Thoracic aorta (tissue), 2 donors: ENCODE measurements around the gene LRMDA. TPM values are rescaled to one million over a fixed set of nuclear protein-coding genes. Genes with fewer than 3 reads are reported as not detected.

Experiments used
- ATAC-seq: fragments of 150-250 bp; one replicate; pipeline ENCODE4 v1.8.0; 2017; ENCODE audit warnings: low read depth; ENCODE audit not compliant: insufficient number of reproducible peaks, low FRiP score
- DNase-seq: peaks from one replicate; pipeline ENCODE4 v3.0.0-alpha.2; 2020; ENCODE audit warnings: low spot score
- H3K27ac ChIP-seq, 2 donors: fragments of 200-600 bp; sonication (generic); 1 replicate in 1 of 2; 2 replicates in 1 of 2; pipeline ENCODE4 v1.5.1; 2016; ENCODE audit warnings: mild to moderate bottlenecking in 2 of 2, moderate library complexity in 2 of 2
- H3K27me3 ChIP-seq: fragments of 200-600 bp; sonication (generic); replicated peaks from 2 replicates; pipeline ENCODE4 v1.6.0; 2016; ENCODE audit warnings: mild to moderate bottlenecking; ENCODE audit not compliant: insufficient read depth
- H3K36me3 ChIP-seq: fragments of 200-600 bp; sonication (generic); one replicate; pipeline ENCODE4 v1.5.1; 2016
- H3K4me1 ChIP-seq, 2 donors: fragments of 200-600 bp; sonication (generic); 1 replicate in 1 of 2; 2 replicates in 1 of 2; pipeline versions ENCODE4 v1.5.1 to v1.6.0; 2016; ENCODE audit warnings: low read depth in 2 of 2, mild to moderate bottlenecking in 1 of 2; ENCODE audit not compliant: control insufficient read depth in 1 of 2
- H3K4me3 ChIP-seq: fragments of 200-600 bp; sonication (generic); 2 replicates; pipeline ENCODE4 v1.5.1; 2016; ENCODE audit warnings: mild to moderate bottlenecking
- H3K9me3 ChIP-seq: fragments of 200-600 bp; sonication (generic); 2 replicates; pipeline ENCODE4 v1.5.1; 2016
- CTCF ChIP-seq: fragments of 200-600 bp; sonication (generic); IDR thresholded peaks from one replicate; pipeline ENCODE4 v1.5.1; 2019; ENCODE audit warnings: antibody characterized with exemption
- total RNA-seq, 2 donors: library from RNA; depleted of rRNA; stranded (reverse); fragments of >200 nt; gene quantifications; one replicate each; pipeline versions ENCODE4 v1.1.0 to v1.2.3, GENCODE V29; 2016

The LRMDA gene
- total RNA-seq, 2 donors from 2014 or later: 8.3 to 36.6 TPM

- no peak for TF ChIP-seq CTCF
- ATAC-seq (no peak), DNase-seq (no peak)
- Histone ChIP-seq H3K27me3 (no peaks in the 10 kb centered on the region), H3K9me3 (no peaks in the 10 kb centered on the region), H3K4me1 (no peaks in the 10 kb centered on the region), H3K36me3 (no peaks in the 10 kb centered on the region), H3K4me3 (no peak overlapping the region), H3K27ac (no peak overlapping the region)
These were observed 504.4 kb downstream of the LRMDA start for GRCh38 chr10:75935650-75936400.

GRCh38 chr10:75936841-75937240, 505.4 kb downstream of the LRMDA start:
- no peak for DNase-seq
- Histone ChIP-seq H3K4me1 (no peaks in the 10 kb centered on the region), H3K9me3 (no peaks in the 10 kb centered on the region), H3K4me3 (no peak overlapping the region), H3K27ac (no peak overlapping the region), H3K36me3 (no peaks in the 10 kb centered on the region), H3K27me3 (no peaks in the 10 kb centered on the region)
- no peak for ATAC-seq
- TF ChIP-seq CTCF: no peak

- no peak for ATAC-seq
- Histone ChIP-seq H3K27ac (no peak overlapping the region), H3K9me3 (no peaks in the 10 kb centered on the region), H3K36me3 (no peaks in the 10 kb centered on the region), H3K27me3 (no peaks in the 10 kb centered on the region), H3K4me3 (no peak overlapping the region), H3K4me1 (no peaks in the 10 kb centered on the region)
- TF ChIP-seq CTCF: no peak
- no peak for DNase-seq
These were observed 506.4 kb downstream of the LRMDA start for GRCh38 chr10:75937823-75938222.

GRCh38 chr10:75938380-75939122, 507.1 kb downstream of the LRMDA start:
- no peak overlapping the region for H3K27ac ChIP-seq
- H3K4me1 ChIP-seq: no peaks in the 10 kb centered on the region
- TF ChIP-seq CTCF: no peak
- H3K9me3 ChIP-seq: no peaks in the 10 kb centered on the region
- H3K36me3 ChIP-seq: no peaks in the 10 kb centered on the region
- no peaks in the 10 kb centered on the region for H3K27me3 ChIP-seq
- DNase-seq (no peak), ATAC-seq (no peak)
- no peak overlapping the region for H3K4me3 ChIP-seq

- no peak for TF ChIP-seq CTCF
- H3K27me3 ChIP-seq: no peaks in the 10 kb centered on the region
- no peak overlapping the region for H3K27ac ChIP-seq
- DNase-seq: no peak
- no peaks in the 10 kb centered on the region for H3K36me3 ChIP-seq
- ATAC-seq: no peak
- no peak overlapping the region for H3K4me3 ChIP-seq
- no peaks in the 10 kb centered on the region for H3K9me3 ChIP-seq
- no peaks in the 10 kb centered on the region for H3K4me1 ChIP-seq
These were observed 508.1 kb downstream of the LRMDA start for GRCh38 chr10:75939541-75939940.
